Neuron (in vitro differentiated cells): Measurements from ENCODE around the gene MAP2K4.
"Not testable (repeated sequence)": the region's sequence is repeated elsewhere in the genome, so short reads cannot be mapped to it uniquely, and the experiment has no call there.

Experiments
- H2AFZ ChIP-seq: one replicate; pipeline ENCODE4 v1.6.1; 2013; ENCODE audit warnings: low read depth, mild to moderate bottlenecking, inconsistent platforms, low read length, moderate library complexity
- H3K27me3 ChIP-seq: one replicate; pipeline ENCODE4 v1.6.1; 2013; ENCODE audit warnings: low read length; ENCODE audit not compliant: insufficient read depth
- H3K36me3 ChIP-seq: one replicate; pipeline ENCODE4 v1.6.1; 2013; ENCODE audit warnings: low read length; ENCODE audit not compliant: insufficient read depth
- H3K4me1 ChIP-seq: one replicate; pipeline ENCODE4 v1.6.1; 2013; ENCODE audit warnings: low read length; ENCODE audit not compliant: insufficient read depth
- H3K4me3 ChIP-seq: 2 replicates; pipeline ENCODE4 v1.5.1; 2013; ENCODE audit warnings: mild to moderate bottlenecking, low read length, moderate library complexity
- H3K9me3 ChIP-seq: one replicate; pipeline ENCODE4 v1.6.1; 2013; ENCODE audit warnings: low read length

The MAP2K4 gene

DNA sequence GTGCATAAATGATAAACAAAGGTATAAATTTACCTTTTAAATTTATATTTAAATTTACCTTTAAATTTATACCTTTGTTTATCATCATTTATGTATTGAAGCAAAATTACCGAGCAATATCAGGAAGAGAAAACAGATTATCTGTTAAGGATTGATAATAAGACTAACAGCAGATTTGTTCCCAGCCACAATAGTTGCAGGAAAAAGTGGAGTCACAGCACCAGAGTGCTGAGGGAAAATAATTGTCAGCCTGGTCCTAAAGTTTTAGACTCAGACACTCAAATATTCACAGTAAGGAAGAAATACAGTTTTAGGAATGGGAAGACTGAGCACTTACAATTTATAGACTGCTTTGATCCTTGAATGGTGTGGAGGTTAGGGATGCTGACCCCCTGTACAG lies 117.2 kb downstream of the MAP2K4 start:
- Histone ChIP-seq H2AFZ (no peak overlapping the region), H3K4me3 (no peak overlapping the region), H3K4me1 (no peaks in the 10 kb centered on the region), H3K9me3 (peaks cover 9% of the 10 kb centered on the region), H3K27me3 (no peaks in the 10 kb centered on the region), H3K36me3 (peaks cover 37% of the 10 kb centered on the region)

DNA sequence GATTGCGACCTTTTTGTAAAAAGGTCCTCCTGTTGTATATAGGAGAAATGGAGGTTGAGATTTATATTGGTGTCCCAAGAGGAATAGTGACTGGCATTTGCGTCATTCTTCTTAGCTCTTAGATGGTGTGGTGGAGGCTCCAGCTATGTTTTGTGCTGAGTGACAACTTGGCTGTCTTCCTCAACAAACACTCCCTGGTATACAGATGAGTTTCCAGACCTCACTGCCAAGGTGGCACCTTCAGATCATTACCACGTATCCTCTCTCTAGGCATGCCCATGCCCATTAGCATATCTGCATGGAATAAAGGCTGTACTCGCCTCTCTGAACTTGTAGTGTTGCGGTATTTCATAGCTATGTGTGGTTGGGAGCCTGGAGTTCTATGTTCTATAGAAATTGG lies 120.0 kb downstream of the MAP2K4 start:
- Histone ChIP-seq H3K36me3 (peaks cover 35% of the 10 kb centered on the region), H3K9me3 (peaks cover 6% of the 10 kb centered on the region), H3K4me1 (no peaks in the 10 kb centered on the region), H3K27me3 (no peaks in the 10 kb centered on the region), H2AFZ (no peak overlapping the region), H3K4me3 (no peak overlapping the region)

DNA sequence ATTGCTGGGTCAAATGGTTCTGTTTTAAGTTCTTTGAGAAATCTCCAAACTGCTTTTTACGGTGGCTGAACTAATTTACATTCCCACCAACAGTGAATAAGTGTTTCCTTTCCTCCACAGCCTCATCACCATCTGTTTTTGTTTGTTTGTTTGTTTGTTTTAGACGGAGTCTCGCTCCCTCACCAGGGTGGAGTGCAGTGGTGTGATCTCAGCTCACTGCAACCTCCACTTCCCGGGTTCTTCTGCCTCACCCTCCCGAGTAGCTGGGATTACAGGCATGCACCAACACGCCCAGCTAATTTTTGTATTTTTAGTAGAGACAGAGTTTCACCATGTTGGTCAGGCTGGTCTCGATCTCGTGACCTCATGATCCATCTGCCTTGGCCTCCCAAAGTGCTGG lies 141.5 kb downstream of the MAP2K4 start:
- H3K27me3 ChIP-seq, H3K4me3 ChIP-seq, H2AFZ ChIP-seq, H3K4me1 ChIP-seq, H3K9me3 ChIP-seq, H3K36me3 ChIP-seq: not testable (repeated sequence)

DNA sequence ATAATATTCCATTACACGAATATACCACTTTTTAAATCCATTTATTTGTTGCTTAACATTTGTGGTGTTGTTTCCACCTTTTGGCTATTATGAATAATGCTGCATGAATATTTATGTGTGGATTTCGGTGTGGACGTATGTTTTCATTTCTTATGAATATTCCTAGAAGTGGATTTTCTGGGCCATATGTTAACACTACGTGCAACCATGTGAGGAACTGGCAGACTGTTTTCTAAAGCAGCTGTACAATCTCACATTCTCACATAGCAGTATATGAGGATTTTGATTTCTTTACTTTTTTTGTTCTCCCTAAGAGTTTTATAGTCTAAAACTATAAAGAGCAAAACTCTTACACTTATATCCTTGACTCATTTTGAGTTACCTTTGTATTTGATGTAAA lies 143.4 kb downstream of the MAP2K4 start:
- Histone ChIP-seq H3K4me1 (no peaks in the 10 kb centered on the region), H2AFZ (no peak overlapping the region), H3K4me3 (no peak overlapping the region), H3K9me3 (no peaks in the 10 kb centered on the region), H3K27me3 (no peaks in the 10 kb centered on the region), H3K36me3 (no peaks in the 10 kb centered on the region)

DNA sequence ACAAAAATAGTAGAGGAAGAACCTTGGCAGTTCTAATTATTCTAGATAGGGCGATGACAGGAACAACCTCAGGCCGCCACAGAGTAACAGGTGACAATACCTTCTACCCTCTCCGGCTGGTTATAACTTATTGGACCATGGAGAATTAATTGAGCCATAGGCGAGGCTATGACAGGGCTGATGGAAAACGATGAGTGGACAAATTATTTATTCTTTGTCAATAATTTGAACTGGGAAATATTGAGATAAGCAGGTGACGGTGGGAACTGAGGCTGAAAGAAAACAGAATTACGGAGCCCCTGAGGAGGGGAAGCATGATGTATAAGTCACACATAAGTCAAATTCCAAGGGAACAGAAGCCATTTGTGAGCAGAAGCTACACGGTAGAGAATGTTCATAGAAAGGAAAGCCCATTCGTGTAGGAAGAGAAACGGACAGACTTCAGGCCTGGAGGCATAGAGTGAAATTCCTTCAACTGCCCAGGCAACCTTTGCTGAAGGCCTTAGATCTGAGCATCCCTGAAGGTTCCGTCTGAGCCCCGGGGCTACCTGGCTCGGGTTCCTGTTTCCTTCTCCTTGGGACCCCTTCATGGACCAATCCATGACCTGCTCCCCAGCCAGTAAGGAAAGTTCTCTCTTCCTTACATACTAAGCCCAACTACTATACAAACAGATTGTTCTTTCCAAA lies 158.1 kb downstream of the MAP2K4 start:
- H3K4me1 ChIP-seq = no peaks in the 10 kb centered on the region
- H3K36me3 ChIP-seq = no peaks in the 10 kb centered on the region
- H3K4me3 ChIP-seq = no peak overlapping the region
- no peaks in the 10 kb centered on the region for H3K9me3 ChIP-seq
- no peak overlapping the region for H2AFZ ChIP-seq
- H3K27me3 ChIP-seq = no peaks in the 10 kb centered on the region

DNA sequence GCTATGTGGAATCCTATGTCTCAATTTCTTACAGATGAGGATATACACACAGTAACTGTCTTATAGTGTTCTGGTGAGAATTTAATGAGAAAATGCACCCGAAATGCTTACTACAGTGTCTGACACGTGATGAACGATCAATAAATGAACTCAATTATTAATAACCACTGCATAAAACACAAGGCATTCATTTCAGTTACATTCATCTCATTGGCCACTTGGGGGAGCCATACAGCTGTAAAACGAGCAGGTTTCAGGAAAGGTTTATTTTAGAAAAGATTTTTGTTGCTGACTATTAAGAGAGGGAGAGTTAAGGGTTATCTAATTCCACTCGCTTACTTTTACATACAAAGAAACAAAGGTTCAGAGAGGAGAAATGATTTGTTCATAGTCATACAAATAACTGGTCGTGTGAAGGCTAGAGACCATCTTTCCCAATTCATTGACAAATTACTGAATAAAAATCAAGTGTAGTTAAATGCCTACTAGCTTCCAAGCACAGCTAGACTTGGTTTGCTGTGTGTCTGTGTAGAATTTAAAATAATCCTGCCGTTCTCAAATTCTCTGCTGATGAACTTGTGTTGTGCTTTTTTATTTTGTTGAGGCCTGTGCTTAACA lies 160.1 kb downstream of the MAP2K4 start:
- no peak overlapping the region for H3K4me3 ChIP-seq
- no peaks in the 10 kb centered on the region for H3K36me3 ChIP-seq
- no peaks in the 10 kb centered on the region for H3K9me3 ChIP-seq
- H2AFZ ChIP-seq = no peak overlapping the region
- H3K27me3 ChIP-seq = no peaks in the 10 kb centered on the region
- no peaks in the 10 kb centered on the region for H3K4me1 ChIP-seq

DNA sequence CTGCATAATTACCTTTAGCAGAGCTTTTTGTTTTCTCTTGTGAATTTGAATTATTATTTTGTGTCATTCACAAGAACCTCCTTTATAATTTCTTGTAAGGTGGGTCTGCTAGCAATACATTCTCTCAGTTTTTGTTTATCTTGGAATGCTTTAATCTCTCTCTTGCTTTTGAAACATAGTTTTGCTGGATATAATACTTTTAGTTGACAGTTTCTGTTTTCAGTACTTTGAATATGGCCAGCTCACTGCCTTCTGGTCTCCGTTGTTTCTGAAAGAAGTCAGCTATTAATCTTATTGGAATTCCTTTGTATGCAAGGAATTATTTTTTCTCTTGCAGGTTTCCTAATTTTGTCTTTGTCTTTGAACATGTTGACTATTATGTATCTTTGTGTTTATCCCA lies 167.0 kb downstream of the MAP2K4 start:
- Histone ChIP-seq H3K27me3 (no peaks in the 10 kb centered on the region), H3K36me3 (no peaks in the 10 kb centered on the region), H3K9me3 (no peaks in the 10 kb centered on the region), H3K4me1 (no peaks in the 10 kb centered on the region), H3K4me3 (no peak overlapping the region), H2AFZ (no peak overlapping the region)

DNA sequence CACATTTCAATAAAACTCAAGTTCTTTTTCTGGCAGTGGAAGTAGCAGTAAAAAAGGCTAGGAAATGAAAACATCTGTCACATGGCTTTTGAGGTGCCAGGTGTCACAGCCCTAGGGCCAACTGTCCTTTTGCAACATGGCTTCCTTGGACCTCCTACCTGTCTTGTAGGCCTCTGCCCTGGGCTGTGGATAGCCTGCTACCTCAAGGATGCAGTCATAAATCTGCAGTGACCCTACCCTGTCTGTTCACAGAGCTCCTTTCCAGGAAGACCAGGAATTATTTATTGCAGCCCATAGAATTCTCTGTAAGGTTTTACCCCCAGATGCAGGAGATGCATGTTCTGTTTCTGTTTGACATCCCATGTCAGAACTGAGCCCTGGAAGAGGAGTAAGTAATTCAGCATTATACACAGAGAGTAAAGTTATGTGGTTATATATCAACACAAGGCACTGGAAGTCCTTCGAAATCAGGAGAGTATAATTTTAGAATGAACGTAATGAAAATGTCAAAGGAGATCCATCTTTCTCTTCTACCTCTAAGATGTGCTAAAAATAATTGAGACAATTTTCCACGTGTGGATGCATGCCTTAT lies 172.6 kb downstream of the MAP2K4 start:
- no peak overlapping the region for H2AFZ ChIP-seq

More for the DNA sequence above, 172.6 kb downstream of the MAP2K4 start:
- Histone ChIP-seq H3K4me1 (no peaks in the 10 kb centered on the region), H3K4me3 (no peak overlapping the region), H3K36me3 (no peaks in the 10 kb centered on the region), H3K27me3 (no peaks in the 10 kb centered on the region), H3K9me3 (no peaks in the 10 kb centered on the region)
